A673 (cell line): ENCODE results near the gene ERI2. TPM values are rescaled to one million over a fixed set of nuclear protein-coding genes. Genes with fewer than 3 reads are reported as not detected.

Experiments
- BruUV-seq: library from RNA; stranded (reverse); fragments of 400-500 nt; replicated peaks from 2 replicates; lab custom pipeline; 2021; lab: Mats Ljungman, UMichigan
- CTCF ChIA-PET: fragments of 300-600 bp; sonication (Branson Sonifier 250); formaldehyde crosslinking; loops from one replicate; lab custom pipeline; 2022; ENCODE audit warnings: antibody characterized with exemption; lab: Charles Lee
- POLR2A ChIA-PET: fragments of 300-600 bp; sonication (Branson Sonifier 250); formaldehyde crosslinking; loops from one replicate; lab custom pipeline; 2022; ENCODE audit warnings: antibody characterized with exemption; ENCODE audit not compliant: low non-redundant PET; lab: Charles Lee
- DNase-seq: peaks from one replicate; pipeline ENCODE4 v3.0.0-alpha.2; 2015; ENCODE audit warnings: low spot score
- H3K27ac ChIP-seq: fragments of 200-600 bp; sonication (generic); 2 replicates; pipeline ENCODE4 v1.5.1; 2016; ENCODE audit warnings: mixed run types, low read depth, mild to moderate bottlenecking, mixed read lengths, antibody characterized with exemption, low read length; ENCODE audit not compliant: poor library complexity, severe bottlenecking
- H3K27me3 ChIP-seq: fragments of 200-600 bp; sonication (generic); replicated peaks from 2 replicates; pipeline ENCODE4 v1.6.1; 2017; ENCODE audit warnings: mixed run types, low read depth, mild to moderate bottlenecking, mixed read lengths, antibody characterized with exemption, low read length; ENCODE audit not compliant: insufficient read depth, poor library complexity
- H3K36me3 ChIP-seq: fragments of 200-600 bp; sonication (generic); 2 replicates; pipeline ENCODE4 v1.6.1; 2016; ENCODE audit warnings: mixed run types, mild to moderate bottlenecking, mixed read lengths, antibody characterized with exemption, low read length; ENCODE audit not compliant: insufficient read depth, poor library complexity, severe bottlenecking
- H3K4me1 ChIP-seq: fragments of 200-600 bp; sonication (generic); 2 replicates; pipeline ENCODE4 v1.6.1; 2017; ENCODE audit warnings: mixed run types, mild to moderate bottlenecking, mixed read lengths, antibody characterized with exemption, low read length; ENCODE audit not compliant: insufficient read depth, poor library complexity, severe bottlenecking
- H3K4me3 ChIP-seq: fragments of 200-600 bp; sonication (generic); 2 replicates; pipeline ENCODE4 v1.5.1; 2016; ENCODE audit warnings: low read depth, mixed run types, mild to moderate bottlenecking, mixed read lengths, low read length; ENCODE audit not compliant: poor library complexity, severe bottlenecking
- H3K9me3 ChIP-seq: fragments of 200-600 bp; sonication (generic); 2 replicates; pipeline ENCODE4 v1.6.1; 2016; ENCODE audit warnings: mixed run types, low read depth, mild to moderate bottlenecking, mixed read lengths, antibody characterized with exemption, low read length; ENCODE audit not compliant: poor library complexity, severe bottlenecking
- CTCF ChIP-seq: fragments of 300-800, 200-600 bp; sonication (generic); conservative IDR thresholded peaks from 2 replicates; pipeline ENCODE4 v1.5.1; 2017; ENCODE audit warnings: low read depth, mild to moderate bottlenecking, antibody characterized with exemption, low read length, moderate library complexity, mixed read lengths
- EZH2 ChIP-seq: fragments of 200-600 bp; sonication (generic); IDR thresholded peaks from 2 replicates; pipeline ENCODE4 v1.6.1; 2017; ENCODE audit warnings: borderline replicate concordance, low read depth, mild to moderate bottlenecking, mixed read lengths, antibody characterized with exemption, low read length; ENCODE audit not compliant: poor library complexity, severe bottlenecking
- intact Hi-C: fragments of 100-400 bp; cut with micrococcal nuclease; formaldehyde crosslinking; loops from one replicate; pipeline ENCODE4 v1.10.0; 2022; ENCODE audit not compliant: unreplicated experiment
- total RNA-seq: library from RNA; stranded (reverse); gene quantifications from 2 replicates; pipeline ENCODE4 v1.2.3, GENCODE V29; 2021

ERI2 gene
- total RNA-seq, 1 experiment from 2014 or later, result 24.9 TPM

DNA sequence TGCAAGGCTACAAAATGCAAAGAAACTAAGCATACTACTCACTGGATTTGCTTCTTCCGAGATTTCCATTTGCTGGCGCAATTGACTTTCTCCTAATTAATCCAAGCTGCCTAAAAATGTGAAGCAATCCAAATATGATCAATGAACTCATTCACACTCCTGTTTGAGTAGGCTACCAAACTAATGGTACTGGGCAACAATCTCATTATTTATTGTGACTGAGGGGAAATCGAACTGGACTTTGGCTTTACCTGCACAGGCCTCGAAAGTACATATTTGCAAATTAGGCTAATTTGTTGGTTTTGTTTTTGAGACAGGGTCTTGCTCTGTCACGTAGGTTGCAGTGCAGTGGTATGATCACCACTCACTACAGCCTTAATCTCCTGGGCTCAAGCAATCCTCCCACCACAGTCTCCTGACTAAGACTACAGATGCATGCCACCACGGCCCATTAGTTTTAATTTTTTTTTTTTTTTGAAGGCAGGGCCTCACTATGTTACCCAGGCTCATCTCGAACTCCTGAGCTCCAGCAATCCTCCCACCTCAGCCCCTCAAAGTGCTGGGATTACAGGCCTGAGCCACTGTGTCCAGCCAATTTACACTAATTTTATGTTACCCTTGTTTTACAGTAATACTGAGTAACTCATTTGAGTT lies 2.6 kb downstream of the ERI2 start:
- Histone ChIP-seq H3K4me3 (no peak overlapping the region), H3K36me3 (peaks cover 14% of the 10 kb centered on the region), H3K4me1 (peaks cover 6% of the 10 kb centered on the region), H3K27me3 (no peaks in the 10 kb centered on the region), H3K9me3 (no peaks in the 10 kb centered on the region), H3K27ac (no peak overlapping the region)
- intact Hi-C loops, result no loop called here
- TF ChIP-seq EZH2, result no peak
- TF ChIP-seq CTCF, result no peak
- DNase-seq, result no peak
- CTCF ChIA-PET, result no interaction called here
- BruUV-seq, result no TSS peak
- POLR2A ChIA-PET, result interaction anchor here (0.6 kb wide), 1 partner anchor 32 kb away, joined by 6 read pairs; no protein-coding TSS in a partner anchor

DNA sequence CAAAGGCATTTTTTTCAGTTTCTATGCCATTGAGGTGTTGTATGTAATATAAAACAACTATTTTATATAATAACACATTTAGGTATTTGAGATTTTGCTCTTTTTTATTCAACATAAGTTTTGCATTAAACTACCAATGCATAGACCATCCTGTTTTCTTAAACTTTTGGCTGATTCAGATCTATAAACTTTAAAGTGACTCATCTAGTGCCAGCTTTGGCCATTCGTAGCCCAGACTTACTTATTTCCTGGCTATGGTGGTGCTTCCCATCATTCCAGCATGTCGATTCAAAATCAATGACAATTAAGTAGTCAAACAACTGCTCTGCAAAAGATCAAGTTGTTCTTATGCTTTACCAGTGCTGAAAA lies 3.1 kb downstream of the ERI2 start:
- Histone ChIP-seq H3K27ac (no peak overlapping the region), H3K4me3 (no peak overlapping the region), H3K36me3 (peaks cover 18% of the 10 kb centered on the region), H3K4me1 (peaks cover 6% of the 10 kb centered on the region), H3K27me3 (no peaks in the 10 kb centered on the region), H3K9me3 (no peaks in the 10 kb centered on the region)
- ChIA-PET CTCF (no interaction called here), POLR2A (no interaction called here)
- no peak for DNase-seq
- BruUV-seq, result no TSS peak
- intact Hi-C loops, result no loop called here
- no peak for TF ChIP-seq EZH2
- TF ChIP-seq CTCF, result no peak

DNA sequence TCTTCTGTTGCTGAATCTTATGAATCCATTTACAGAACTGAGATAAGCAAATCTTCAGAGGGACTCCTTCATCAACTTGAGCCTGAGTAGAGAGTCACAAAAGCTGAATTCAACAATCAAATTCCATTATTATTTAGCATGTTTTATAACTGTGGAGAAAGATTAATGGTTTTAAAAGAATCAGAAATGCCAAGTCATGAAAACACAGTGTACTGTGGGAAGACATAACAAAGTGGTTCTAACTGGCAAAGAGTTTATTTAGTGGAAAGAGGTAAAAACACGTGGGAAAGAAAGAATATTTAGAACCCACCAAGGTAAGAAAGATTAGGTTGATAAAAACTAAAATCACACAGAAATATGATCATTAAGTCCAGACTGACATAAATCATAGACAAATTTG lies 5.0 kb downstream of the ERI2 start:
- Histone ChIP-seq H3K27me3 (no peaks in the 10 kb centered on the region), H3K4me3 (no peak overlapping the region), H3K36me3 (peaks cover 25% of the 10 kb centered on the region), H3K9me3 (no peaks in the 10 kb centered on the region), H3K4me1 (no peaks in the 10 kb centered on the region), H3K27ac (no peak overlapping the region)
- ChIA-PET POLR2A (no interaction called here), CTCF (no interaction called here)
- DNase-seq, result no peak
- intact Hi-C loops, result no loop called here
- TF ChIP-seq EZH2 (no peak), CTCF (no peak)
- no TSS peak for BruUV-seq
